Cardiac fibroblast (primary cell): Measurements from ENCODE around the gene CACNB4.
"Not testable (repeated sequence)": the region's sequence is repeated elsewhere in the genome, so short reads cannot be mapped to it uniquely, and the experiment has no call there.

ENCODE experiments used
- DNase-seq, 2 donors: peaks; one replicate each; pipeline versions ENCODE4 v3.0.0 to v3.0.0-alpha.2; 2010; ENCODE audit warnings: low read depth in 2 of 2
- H3K4me3 ChIP-seq, 2 donors: replicated peaks in 1 of 2; 1 replicate in 1 of 2; 2 replicates in 1 of 2; pipeline ENCODE4 v1.5.1; 2011; ENCODE audit warnings: low read depth in 2 of 2, low read length in 2 of 2, mild to moderate bottlenecking in 2 of 2, moderate library complexity in 1 of 2
- TF ChIP-seq, protein P1 (sequence below): IDR thresholded peaks from one replicate; pipeline ENCODE4 v1.5.1; 2011; ENCODE audit warnings: low read depth, mild to moderate bottlenecking, low read length, inconsistent platforms

CACNB4 gene

GRCh38 chr2:151946899-151947812 lies 151.7 kb downstream of the CACNB4 start:
- peak; percentile 18 to 23 for DNase-seq
- H3K4me3 ChIP-seq = no peak overlapping the region
- TF ChIP-seq, protein P1, sequence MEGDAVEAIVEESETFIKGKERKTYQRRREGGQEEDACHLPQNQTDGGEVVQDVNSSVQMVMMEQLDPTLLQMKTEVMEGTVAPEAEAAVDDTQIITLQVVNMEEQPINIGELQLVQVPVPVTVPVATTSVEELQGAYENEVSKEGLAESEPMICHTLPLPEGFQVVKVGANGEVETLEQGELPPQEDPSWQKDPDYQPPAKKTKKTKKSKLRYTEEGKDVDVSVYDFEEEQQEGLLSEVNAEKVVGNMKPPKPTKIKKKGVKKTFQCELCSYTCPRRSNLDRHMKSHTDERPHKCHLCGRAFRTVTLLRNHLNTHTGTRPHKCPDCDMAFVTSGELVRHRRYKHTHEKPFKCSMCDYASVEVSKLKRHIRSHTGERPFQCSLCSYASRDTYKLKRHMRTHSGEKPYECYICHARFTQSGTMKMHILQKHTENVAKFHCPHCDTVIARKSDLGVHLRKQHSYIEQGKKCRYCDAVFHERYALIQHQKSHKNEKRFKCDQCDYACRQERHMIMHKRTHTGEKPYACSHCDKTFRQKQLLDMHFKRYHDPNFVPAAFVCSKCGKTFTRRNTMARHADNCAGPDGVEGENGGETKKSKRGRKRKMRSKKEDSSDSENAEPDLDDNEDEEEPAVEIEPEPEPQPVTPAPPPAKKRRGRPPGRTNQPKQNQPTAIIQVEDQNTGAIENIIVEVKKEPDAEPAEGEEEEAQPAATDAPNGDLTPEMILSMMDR = peak; percentile 39

DNA sequence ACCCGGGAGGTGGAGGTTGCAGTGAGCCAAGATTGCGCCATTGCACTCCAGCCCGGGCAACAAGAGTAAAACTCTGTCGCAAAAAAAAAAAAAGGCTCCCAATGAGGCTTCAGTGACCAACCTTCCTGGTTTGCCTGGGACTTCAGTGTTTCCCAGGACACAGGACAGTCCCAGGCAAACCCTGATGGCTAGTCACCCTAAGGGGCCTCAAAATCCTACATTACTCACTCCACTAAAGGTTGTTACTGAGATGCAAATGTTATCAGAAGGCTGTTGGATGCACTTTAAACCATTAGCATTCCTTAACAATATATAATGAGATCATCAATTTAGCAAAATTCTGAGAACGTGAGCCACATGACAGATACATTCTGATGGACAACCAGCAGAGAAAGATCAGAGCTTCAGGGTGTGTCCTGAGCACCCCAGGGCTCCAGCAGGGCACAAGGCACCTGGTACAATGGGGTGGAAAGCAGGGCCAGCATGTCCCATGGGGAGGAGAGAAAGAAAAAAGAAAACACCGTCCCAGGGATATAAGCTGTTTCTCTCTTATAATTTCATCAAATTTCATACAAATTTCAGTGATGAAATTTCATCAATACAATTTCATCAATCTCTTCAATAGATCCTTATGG lies 152.5 kb downstream of the CACNB4 start:
- TF ChIP-seq, protein P1 = no peak
- no peak overlapping the region for H3K4me3 ChIP-seq
- DNase-seq = no peak

GRCh38 chr2:151945602-151946001 lies 153.2 kb downstream of the CACNB4 start:
- H3K4me3 ChIP-seq = no peak overlapping the region
- TF ChIP-seq, protein P1 = no peak
- no peak for DNase-seq

GRCh38 chr2:151945186-151945585 lies 153.7 kb downstream of the CACNB4 start:
- no peak overlapping the region for H3K4me3 ChIP-seq
- TF ChIP-seq, protein P1 = no peak
- no peak for DNase-seq

GRCh38 chr2:151943461-151943860 lies 155.4 kb downstream of the CACNB4 start:
- TF ChIP-seq, protein P1 = no peak
- no peak for DNase-seq
- H3K4me3 ChIP-seq = no peak overlapping the region

- not testable (repeated sequence) for DNase-seq, H3K4me3 ChIP-seq
Measured at GRCh38 chr2:151942540-151943205, 156.2 kb downstream of the CACNB4 start.

GRCh38 chr2:151937966-151938365 lies 160.9 kb downstream of the CACNB4 start:
- H3K4me3 ChIP-seq = no peak overlapping the region
- TF ChIP-seq, protein P1 = no peak
- DNase-seq = no peak
